NCI-H187 treated with DMSO at 0.1 percent for 48 hours (cell line): ENCODE data around the gene PNPO.

Experiments used
- DNase-seq: peaks from one replicate; lab custom pipeline; 2025; lab: John Stamatoyannopoulos, UW

PNPO gene

DNA sequence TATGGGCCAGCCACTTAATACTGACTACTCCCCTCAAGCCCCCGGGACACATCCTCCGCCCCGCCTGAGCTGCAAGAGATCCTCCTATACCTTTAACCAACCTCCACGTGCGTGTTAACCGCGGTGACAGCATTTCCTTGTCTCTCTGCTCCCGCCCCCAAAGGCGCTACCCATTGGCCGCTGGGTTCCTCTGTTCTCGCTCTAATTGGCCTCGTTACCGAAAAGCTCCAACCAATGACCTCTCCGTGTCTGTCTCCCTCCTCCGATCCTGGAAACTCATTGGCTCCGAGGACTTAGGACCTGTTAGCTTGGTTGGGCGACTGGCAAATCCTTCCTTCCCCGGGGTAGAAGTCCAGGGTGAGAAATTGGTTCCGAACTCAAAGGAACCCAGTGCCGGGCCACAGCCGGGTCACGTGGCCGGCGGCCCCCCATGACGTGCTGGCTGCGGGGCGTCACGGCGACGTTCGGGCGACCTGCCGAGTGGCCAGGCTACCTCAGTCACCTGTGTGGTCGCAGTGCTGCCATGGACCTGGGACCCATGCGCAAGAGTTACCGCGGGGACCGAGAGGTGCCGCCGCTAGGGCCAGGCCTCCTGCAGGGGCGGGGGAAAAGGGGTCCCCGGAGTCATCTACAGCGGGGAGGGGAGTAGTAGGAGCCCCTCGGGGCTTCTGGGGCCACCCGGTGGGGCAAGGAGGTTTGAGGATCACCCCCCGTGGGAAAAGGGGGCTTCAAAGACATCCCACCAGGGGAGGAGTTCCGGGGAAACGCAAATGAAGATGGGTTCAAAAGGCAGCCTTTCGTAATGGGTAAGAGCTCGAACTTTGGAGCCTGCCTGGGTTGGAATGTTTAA lies at the start of gene PNPO:
PNPO (plus strand) TSS at position 326 of the 850 bp plus-strand sequence; CDS start at position 431, 105 bp downstream.
- peak; percentile 95 for DNase-seq

DNA sequence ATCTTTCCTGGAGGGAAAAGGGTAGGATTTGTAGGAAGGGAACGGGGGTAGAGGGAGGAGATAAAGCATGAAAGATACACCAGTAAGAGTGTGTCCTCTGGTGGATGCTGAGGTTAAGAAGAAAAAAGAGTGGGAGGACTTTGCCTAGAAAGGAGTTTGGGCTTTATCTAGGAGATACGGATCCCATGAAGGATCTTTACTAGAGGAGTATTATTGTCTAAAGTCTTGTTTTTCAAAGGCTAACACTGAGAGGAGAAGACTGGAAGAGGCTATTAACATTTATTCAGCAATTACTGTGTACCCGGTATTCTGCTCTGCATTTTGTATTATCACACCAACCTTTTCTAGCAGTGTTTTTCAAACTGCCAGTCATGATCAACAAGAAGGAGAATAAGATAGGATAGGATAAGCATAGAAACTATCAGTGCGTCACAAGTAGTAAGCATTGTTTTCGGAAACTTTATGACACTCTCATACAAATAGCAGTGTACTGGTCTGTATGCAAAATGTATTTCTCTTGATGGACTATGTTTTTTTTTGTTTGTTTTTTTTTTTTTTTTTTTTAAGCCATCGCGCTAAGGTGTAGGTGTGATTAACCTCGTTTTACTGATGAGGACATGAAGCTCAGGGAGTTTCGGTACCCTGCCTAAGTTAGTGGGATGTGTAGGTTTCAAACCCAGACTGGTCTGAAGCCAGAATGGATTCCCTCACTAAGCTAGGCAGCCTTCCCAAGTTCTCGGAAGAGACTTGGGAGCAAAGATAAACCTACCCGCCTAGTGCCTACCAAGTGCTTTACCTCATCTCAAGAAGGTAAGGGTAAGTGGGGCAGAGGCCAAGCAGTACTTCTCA lies 46.6 kb upstream of the PNPO start:
- DNase-seq: no peak

DNA sequence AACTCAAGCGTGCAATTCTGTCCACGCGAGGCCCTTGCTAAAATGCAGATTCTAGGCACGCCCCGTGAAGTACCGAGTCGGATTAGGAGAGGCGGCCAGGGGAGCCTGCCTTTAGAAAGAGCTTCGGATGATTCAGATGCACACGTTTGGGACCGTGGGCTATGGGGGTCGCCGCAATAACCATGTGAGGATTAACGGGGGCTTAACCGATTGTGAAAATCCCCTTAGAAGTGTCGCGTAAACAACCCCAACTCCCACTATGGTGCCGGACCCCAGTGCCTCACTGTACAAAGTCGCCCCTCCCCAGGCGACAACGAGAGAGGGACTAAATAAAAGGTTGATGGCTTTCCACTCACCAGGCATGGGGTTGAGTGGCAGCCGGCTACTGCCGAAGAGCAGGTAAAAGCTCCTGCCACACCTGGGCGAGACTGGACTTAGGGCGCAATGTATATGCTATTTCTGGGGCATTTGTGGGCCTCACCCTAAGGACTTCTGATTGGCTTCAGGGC lies 46.0 kb upstream of the PNPO start:
- DNase-seq: no peak

DNA sequence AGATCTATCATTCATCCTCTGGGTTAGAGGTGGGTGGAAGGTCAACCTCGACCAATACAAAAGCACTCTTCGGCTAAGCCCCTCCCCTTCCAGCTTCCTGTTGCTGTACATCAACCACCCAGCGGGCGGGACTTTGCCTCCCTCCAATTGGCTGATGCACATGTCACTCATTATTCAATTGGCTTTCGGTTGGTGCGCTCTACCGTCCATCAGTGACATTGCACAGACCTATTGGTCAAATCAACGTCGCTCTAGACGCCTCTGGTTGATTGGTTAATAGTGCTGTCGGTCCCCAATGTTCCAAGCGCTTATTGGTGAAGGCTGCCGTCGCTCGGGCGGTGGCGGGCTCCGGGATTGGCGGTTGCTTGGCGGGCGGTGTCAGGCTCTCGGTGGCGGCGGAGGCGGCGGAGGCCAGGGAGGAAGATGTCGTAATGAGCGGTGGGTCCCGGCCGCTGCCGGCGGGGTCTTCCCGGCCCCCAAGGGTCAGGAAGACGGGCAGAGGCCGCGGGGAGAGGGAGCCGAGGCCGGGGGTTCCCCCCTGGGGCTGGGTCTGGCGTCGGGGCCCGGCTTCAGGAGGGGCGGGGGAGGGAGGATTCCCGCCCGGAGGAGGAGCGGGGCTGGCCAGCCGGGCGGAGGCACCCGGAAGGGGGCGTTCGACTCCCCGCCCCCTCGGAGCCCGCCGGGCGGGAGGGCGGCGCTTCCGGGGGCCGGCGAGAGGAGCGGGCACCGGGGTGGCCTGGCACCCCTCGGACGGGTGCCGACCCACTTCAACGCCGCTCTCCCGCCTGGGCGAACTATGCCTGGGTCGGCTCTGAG lies 45.3 kb upstream of the PNPO start, which contains the start of gene SP2:
SP2 (plus strand) TSS at position 381 of the 816 bp plus-strand sequence; CDS start at position 432, 51 bp downstream.
- DNase-seq: peak; percentile 97

DNA sequence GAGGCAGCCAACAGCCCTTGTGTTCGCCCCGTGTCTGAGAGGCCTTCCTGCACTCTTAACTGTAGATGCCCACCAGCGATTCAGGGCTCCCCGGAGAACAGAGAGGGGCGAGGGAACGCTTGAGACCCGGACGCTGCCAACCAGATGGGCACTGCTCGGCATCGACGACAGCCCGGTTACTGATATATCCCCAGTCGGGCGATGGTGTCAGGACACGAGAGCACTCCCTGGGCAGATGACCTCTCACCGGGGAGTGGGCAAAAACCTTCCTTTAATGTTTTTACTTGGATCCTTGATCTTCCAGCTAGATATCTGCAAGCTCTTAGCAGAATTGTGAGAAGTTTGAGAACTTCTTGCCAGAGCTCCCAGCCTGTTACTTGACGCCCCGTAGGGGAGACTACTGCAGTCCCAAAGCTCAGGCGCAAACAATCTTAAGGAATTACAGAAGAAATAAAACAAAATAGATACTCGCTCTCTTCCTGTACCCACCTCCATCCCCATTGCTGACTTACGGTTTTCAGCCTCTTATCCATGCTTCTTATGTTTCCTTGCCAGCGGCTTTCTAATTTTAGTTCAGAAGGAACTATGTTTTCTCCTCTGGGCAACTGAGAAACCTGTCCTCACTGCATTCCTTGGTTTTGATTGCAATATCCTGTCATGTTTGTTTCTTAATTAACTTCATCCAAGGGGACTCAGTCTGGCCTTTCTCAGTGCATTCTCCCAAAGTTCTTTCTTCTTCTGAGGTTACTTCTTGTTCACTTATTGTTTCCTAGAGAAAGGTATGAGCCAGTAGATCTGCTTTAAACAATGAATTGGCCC lies 44.5 kb upstream of the PNPO start:
- no peak for DNase-seq

DNA sequence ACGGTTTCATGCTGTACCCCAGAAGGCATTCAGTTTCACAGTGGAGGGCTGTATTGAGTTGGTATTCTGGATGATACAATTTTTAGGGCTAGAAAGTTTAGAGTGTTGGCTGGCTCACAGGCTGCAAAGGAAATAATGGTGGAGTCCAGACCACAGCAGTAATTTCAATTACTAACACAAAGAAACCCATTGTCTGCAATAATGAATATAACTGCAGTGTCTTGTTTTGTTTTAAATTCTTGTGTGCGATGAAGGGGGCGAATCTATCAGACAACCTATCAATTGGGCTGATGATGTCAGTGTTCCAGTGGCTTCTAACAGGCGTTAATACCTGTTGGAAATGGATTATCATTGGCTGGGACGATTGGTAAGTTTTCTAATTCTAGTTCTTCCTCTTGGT lies 43.8 kb upstream of the PNPO start:
- DNase-seq: no peak

DNA sequence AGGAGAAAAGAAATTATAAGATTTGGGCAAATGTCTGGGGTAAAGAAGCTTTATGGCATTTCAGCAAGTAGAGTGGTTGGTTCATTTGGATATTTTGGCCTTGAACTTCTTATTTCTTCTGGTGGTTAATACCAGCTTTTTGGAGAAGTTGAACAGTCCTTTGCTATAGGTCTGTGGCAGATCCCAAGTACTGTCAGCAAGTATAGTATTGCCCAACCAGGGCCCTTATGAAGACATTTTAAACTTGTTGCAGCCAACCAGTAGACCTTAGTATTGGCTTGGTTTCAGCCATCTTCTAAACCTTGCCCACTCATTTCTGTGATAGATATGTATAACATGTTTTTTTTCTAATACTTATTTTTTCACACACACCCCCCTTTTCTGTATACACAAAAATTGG lies 43.1 kb upstream of the PNPO start:
- DNase-seq: no peak

DNA sequence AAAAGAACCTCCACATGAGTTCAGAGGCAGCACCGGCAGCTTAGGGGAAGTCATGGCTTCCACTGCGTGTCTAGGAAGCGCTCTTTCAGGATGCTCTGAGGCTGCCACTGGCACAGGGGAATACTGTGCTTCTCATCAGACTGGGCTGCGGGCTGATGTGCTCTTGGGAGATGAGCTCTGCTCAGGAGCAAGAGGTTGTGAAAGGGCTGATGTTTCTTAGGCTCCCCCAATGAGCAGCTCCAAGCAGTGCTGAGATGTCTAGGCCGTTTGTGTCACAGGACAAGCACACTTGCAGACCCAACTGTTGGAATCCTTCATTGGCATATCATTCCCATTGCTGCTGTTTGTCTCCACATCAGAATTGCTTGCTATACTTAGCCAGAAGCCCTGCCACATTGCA lies 41.7 kb upstream of the PNPO start:
- DNase-seq: no peak

DNA sequence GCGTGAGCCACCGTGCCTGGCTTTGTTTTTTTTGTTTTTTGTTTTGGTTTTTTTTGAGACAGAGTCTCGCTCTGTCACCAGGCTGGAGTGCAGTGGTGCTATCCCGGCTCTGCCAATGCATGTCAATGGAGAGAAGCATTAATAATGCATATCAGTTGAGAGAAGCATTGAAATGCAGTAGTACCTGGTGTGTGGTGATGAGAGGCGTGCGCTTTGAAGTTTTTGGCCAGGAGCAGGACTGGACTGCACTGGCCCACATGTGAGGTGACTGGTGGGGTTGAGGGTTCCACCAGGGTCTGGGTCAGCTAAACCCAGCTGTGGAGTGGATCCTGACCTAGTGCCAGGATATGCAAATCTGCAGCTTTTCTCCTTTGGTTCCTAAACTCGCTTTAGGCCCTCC lies 39.9 kb upstream of the PNPO start:
- no peak for DNase-seq

DNA sequence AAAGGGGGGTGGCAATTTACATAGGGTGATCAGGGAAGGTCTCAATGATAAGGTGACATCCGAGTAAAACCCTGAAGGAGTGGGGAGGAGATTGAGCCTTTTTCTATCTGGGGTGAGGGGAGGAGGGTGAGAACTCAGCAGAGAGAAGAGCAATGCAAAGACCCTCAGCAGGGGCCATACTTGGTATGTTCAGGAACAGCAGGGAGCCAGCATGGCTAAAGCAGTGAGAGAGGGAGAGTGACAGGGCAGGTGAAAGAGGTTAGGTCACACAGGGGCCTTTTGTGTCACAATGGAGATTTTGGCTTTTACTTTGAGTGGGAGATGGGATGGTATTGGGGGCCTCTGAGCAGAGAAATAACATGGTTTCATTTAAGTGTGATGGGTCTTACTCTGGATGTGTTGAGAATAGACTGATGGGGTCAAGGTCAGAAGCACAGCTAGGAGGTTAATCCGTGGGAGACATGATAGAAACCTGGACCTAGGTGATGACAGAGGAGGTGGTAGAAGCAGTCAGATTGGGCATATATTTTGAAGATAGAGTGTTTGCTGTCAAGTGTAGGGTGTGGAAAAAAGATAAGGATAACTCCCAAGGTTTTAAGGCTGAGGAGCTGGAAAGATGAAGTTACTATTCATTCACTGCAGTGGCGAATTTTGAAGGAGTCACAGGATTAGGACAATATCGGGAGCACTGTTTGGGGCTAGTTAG lies 39.2 kb upstream of the PNPO start:
- DNase-seq: no peak

DNA sequence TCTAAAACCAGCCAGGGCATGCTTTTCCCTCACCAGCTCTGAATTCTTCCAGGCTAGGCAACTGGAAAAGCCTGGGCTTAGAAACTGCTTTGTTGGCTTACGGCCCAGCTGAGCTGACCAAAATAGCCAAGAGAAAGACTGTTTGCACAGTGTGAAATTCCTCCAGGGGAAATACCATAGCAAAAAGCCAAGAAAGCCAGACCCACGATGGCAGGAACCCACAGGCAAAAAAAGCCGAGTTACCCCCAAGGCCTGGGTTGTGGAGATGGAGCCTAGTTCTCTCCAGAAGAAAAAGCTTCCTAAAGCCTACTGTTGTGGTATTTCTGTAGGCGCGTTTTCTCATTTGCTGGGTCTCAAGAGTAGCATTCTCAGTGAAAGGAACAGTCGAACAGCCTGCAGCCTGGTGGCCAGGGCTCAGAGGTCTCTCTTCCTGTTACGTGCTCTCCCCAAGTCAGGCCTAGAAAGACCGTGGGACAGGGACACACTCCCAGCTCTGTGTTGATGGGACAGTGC lies 36.1 kb upstream of the PNPO start:
- DNase-seq: no peak

DNA sequence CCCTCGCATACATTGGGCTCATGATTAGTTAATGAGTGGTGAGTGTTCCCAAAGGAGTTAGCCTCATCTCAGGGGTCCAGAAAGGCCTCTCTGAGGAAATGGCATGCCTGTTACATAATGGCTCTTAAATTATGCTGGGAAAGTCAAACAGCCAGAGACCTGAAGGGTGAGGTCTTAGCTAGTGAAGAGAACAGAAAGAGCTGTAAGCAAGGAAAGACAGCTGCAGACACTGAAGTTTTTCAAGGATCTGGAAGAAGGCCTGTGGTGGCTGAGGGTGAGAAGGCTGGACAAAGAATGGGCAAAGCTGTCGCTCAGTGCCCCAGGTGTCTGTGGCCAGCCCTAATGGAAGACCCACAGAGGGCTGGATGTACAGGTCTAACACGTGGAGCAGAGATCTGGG lies 34.9 kb upstream of the PNPO start:
- DNase-seq: no peak

DNA sequence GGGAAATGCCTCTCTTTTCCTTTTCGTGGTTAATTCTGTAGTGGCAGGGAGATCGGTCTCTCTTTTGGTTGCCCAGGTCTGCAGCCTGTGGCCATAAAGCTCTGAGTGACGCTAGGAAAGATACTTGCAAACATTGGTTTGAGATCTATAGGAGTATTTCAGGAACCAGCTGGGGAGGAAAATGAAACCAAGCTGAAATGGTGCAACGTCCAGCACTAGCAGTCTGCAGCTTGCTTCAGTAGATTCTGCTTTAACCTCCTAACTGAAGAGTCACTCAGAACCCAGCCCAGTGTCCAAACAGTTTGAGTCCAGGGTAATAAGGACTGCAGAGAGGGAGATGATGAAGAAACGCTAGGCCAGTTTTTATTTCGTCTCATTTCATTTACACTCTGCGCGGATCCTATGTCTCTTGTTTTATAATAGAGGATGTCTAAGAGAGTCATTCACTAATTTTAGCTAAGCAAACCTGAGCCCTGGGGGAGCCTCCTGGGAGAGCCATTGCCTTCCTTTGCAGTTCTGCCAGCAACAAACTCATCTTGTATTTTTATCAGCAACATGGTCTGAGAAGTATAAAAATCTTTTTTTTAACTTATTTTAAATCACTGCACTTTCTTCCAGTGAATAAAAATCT lies 33.3 kb upstream of the PNPO start:
- DNase-seq: no peak

DNA sequence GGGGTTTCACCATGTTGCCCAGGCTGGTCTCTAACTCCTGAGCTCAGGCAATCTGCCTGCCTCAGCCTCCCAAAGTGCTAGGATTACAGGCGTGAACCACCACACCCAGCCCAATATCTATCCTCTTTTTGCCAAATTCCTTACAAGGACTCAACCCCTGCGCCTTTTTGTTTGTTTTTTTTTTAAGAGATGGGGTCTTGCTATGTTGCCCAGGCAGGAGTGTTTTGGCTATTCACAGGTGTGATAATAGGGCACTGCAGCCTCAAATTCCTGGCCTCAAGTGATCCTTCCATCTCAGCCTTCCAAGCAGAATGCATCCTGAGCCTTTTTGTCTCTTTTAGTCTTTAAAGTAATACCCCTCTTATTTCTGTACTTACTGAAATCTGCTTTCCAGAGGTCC lies 28.3 kb upstream of the PNPO start:
- DNase-seq: no peak

DNA sequence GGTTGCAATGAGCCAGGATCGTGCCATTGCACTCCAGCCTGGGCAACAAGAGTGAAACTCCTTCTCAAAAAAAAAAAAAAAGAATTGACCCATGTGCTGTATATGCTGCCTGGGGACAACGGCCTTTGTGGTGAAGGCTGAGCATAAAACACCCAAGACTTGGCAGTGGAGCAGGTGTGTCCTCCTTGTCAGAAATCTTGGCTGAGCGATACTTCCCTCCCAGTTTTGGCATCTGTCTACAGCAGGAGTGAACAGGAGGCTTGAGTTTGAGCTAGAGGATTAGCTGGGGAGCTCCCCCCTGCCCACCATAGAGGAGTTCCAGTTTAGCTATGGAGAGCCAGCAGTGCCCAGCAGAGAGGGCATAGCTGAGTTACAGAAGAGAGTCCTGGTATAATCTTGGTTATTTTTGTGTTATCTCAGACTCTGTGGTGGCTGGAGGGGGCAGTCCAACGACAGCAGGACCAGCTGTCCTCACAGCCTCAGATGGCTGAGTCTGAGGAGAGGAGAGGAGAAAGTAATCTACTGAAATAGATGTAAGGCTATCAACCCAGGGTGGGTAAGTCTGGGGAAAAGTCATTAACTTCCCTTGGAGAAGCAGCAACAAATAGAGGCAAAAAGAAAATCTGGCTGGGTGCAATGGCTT lies 26.9 kb upstream of the PNPO start:
- no peak for DNase-seq

DNA sequence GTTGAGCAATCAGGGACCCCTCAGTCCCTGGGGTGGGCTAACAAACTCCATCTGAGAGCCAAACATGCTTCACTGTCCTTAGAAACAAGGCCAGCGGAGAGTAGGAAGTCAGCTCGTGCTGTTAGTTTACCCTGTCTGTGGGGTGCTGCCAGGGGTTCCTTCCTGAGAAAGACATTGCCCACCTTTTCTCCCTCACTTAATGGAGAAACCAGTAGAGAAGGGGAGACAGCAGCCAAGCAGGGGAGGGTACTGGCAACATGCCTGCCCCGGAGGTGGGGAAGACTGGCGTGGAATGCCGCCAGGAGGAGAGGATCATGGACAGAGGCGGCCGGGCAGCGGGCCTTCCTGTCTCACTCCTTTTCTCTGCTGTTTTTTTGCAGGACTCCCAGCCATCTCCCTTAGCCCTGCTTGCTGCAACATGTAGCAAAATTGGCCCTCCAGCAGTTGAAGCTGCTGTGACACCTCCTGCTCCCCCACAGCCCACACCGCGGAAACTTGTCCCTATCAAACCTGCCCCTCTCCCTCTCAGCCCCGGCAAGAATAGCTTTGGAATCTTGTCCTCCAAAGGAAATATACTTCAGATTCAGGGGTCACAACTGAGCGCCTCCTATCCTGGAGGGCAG lies 25.5 kb upstream of the PNPO start:
- DNase-seq: no peak

DNA sequence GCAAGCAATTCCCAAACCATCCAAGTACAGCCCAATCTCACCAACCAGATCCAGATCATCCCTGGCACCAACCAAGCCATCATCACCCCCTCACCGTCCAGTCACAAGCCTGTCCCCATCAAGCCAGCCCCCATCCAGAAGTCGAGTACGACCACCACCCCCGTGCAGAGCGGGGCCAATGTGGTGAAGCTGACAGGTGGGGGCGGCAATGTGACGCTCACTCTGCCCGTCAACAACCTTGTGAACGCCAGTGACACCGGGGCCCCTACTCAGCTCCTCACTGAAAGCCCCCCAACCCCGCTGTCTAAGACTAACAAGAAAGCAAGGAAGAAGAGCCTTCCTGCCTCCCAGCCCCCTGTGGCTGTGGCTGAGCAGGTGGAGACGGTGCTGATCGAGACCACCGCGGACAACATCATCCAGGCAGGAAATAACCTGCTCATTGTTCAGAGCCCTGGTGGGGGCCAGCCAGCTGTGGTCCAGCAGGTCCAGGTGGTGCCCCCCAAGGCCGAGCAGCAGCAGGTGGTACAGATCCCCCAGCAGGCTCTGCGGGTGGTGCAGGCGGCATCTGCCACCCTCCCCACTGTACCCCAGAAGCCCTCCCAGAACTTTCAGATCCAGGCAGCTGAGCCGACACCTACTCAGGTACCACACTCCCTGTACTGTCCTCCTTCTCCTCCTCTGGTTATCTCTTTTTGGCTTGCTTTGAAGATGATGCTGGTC lies 24.7 kb upstream of the PNPO start:
- no peak for DNase-seq

DNA sequence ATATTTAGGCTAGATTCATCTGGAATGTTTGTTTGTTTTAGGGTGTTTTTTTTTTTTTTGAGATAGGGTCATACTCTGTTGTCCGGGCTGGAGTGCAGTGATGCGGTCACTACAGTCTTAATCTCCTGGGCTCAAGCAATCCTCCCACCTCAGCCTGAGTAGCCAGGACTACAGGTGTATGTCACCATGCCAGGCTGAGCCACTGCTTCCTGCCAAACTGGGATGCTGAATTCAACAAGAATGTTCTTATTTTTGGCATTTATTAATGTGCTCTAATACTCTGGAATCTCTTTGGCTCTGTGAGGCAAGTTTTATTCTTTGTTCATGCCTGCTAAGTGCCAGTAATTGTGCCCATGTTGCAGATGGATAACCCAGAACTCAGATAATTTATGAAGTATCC lies 23.8 kb upstream of the PNPO start:
- DNase-seq: no peak
